ENCODE results near the gene RPS16. TPM values are rescaled to one million over a fixed set of nuclear protein-coding genes. Genes with fewer than 3 reads are reported as not detected.

Gene RPS16
- total and polyA plus RNA-seq, 9 of the 15 experiments (the other 6 are each of a cell fraction or from before 2014, with no cell fraction given), result 82.6 to 3,671 (median 2,204) TPM

GRCh38 chr19:39445196-39446111, 9.7 kb upstream of the RPS16 start, which contains the start of gene SUPT5H (continued):
- TF ChIP-seq ZNF277 (CRISPR knock-in tag; IDR thresholded peaks at IDR 0.05; ENCODE audit: borderline replicate concordance) (no peak), FOXO4 (CRISPR knock-in tag; IDR thresholded peaks at IDR 0.05) (no peak), PYGO2 (tag; IDR thresholded peaks at IDR 0.05) (no peak), TGIF2 (CRISPR knock-in tag; IDR thresholded peaks at IDR 0.05) (no peak), HNRNPL (IDR thresholded peaks at IDR 0.05; ENCODE audit: low read depth, low read length) (no peak), PATZ1 (CRISPR knock-in tag; IDR thresholded peaks at IDR 0.05; ENCODE audit: borderline replicate concordance) (no peak), RNF2 (IDR thresholded peaks at IDR 0.05) (no peak), MBD2 (IDR thresholded peaks at IDR 0.05; ENCODE audit: borderline replicate concordance, low read depth) (peak; percentile 69; the same call in 1 of the 2 replicates), ZNF785 (CRISPR knock-in tag; IDR thresholded peaks at IDR 0.05) (no peak), KDM4B (IDR thresholded peaks at IDR 0.05; ENCODE audit: borderline replicate concordance in 2 of 2, low read depth in 1 of 2) (peak in 1 of 2 experiments; percentile 61; a peak in 1 of 4 replicates), RBM17 (IDR thresholded peaks at IDR 0.05; ENCODE audit: borderline replicate concordance, low read depth, low read length) (no peak), ZNF592 (IDR thresholded peaks at IDR 0.05) (0 out of 2 replicates have a peak, but pooled peaks have one; percentile 25), THRA (IDR thresholded peaks at IDR 0.05) (no peak)

Measured in K562 (cell line).